Measurements from ENCODE around the gene ATXN3. TPM values are rescaled to one million over a fixed set of nuclear protein-coding genes. Genes with fewer than 3 reads are reported as not detected.

ATXN3 gene
- 24.9 and 31.6 TPM in 2 replicates for total RNA-seq (2022)
- percentile 73 among the genes with signal in this experiment for Bru-seq, nascent RNA
- percentile 83 among the genes with signal in this experiment for BruChase-seq, experiment 1, labeled RNA remaining after a 6-hour chase
- percentile 76 among the genes with signal in this experiment for BruChase-seq, experiment 2, labeled RNA remaining after a 2-hour chase
- long read RNA-seq, full-length matches to known transcripts = 57 of 71 reads
- long read RNA-seq, partial matches to known transcripts = 7 of 71 reads
- long read RNA-seq, other reads (novel, unspliced or antisense) = 7 of 71 reads

GRCh38 chr14:92106143-92106926, at the start of gene ATXN3:
ATXN3 (minus strand) TSS chr14:92106582; CDS start chr14:92106552, 30 bp downstream.
- CTCF ChIA-PET = interaction anchor here (0.6 to 3.9 kb wide), 14 partner anchors 8 to 749 kb away, joined by 3 to 55 read pairs (median 4); partner anchors contain the start of genes CPSF2 and NDUFB1
- H3K27ac Mint-ChIP-seq (ENCODE audit: low read depth, unreplicated experiment) = peak within 1 kb of the TSS; percentile 93
- peak; percentile 98 for DNase-seq (ENCODE audit: unreplicated experiment)
- no peaks in the 10 kb centered on the region for H3K9me3 Mint-ChIP-seq (ENCODE audit: unreplicated experiment)
- POLR2A ChIA-PET = interaction anchor here (0.6 to 6.7 kb wide), 17 partner anchors 9 to 1006 kb away, joined by 3 to 176 read pairs (median 3); partner anchors contain the start of genes CPSF2, LGMN, NDUFB1 and TRIP11
- peak; percentile 52 for TF ChIP-seq CTCF (IDR thresholded peaks at IDR 0.05; ENCODE audit: unreplicated experiment)
- no TSS peak for BruUV-seq (replicated peaks)
- no peaks in the 10 kb centered on the region for H3K27me3 Mint-ChIP-seq (ENCODE audit: insufficient read depth, unreplicated experiment)
- intact Hi-C loops (cut with micrococcal nuclease) = loop anchor here (2.0 kb wide), 1 partner anchor 66 kb away; the partner anchor contains the start of gene TRIP11
- peaks cover 7% of the 10 kb centered on the region for H3K36me3 Mint-ChIP-seq (ENCODE audit: insufficient read depth, unreplicated experiment)
- peak within 1 kb of the TSS; percentile 97 for H3K4me3 Mint-ChIP-seq (ENCODE audit: unreplicated experiment)
- H3K4me1 Mint-ChIP-seq (ENCODE audit: insufficient read depth, unreplicated experiment) = peaks cover 24% of the 10 kb centered on the region

- Mint-ChIP-seq H3K9me3 (ENCODE audit: unreplicated experiment) (no peaks in the 10 kb centered on the region), H3K36me3 (ENCODE audit: insufficient read depth, unreplicated experiment) (peaks cover 88% of the 10 kb centered on the region), H3K27me3 (ENCODE audit: insufficient read depth, unreplicated experiment) (no peaks in the 10 kb centered on the region), H3K4me1 (ENCODE audit: insufficient read depth, unreplicated experiment) (no peaks in the 10 kb centered on the region), H3K27ac (ENCODE audit: low read depth, unreplicated experiment) (no peak overlapping the region), H3K4me3 (ENCODE audit: unreplicated experiment) (no peak overlapping the region)
- BruUV-seq (replicated peaks) = no TSS peak
- CTCF ChIA-PET = interaction anchor here (0.6 kb wide), 1 partner anchor 304 kb away, joined by 4 read pairs; no protein-coding TSS in a partner anchor
- no peak for TF ChIP-seq CTCF (IDR thresholded peaks at IDR 0.05; ENCODE audit: unreplicated experiment)
- POLR2A ChIA-PET = interaction anchor here (0.6 to 0.7 kb wide), 2 partner anchors 38 to 108 kb away, joined by 3 read pairs; no protein-coding TSS in a partner anchor
- intact Hi-C loops (cut with micrococcal nuclease) = no loop called here
- DNase-seq (ENCODE audit: unreplicated experiment) = peak; percentile 7
These were observed 48.0 kb upstream of the ATXN3 start for GRCh38 chr14:92154283-92154942.

GRCh38 chr14:92153581-92153980, 47.2 kb upstream of the ATXN3 start:
- no peak for TF ChIP-seq CTCF (IDR thresholded peaks at IDR 0.05; ENCODE audit: unreplicated experiment)
- Mint-ChIP-seq H3K27me3 (ENCODE audit: insufficient read depth, unreplicated experiment) (no peaks in the 10 kb centered on the region), H3K9me3 (ENCODE audit: unreplicated experiment) (no peaks in the 10 kb centered on the region), H3K4me3 (ENCODE audit: unreplicated experiment) (no peak overlapping the region), H3K27ac (ENCODE audit: low read depth, unreplicated experiment) (no peak overlapping the region), H3K4me1 (ENCODE audit: insufficient read depth, unreplicated experiment) (no peaks in the 10 kb centered on the region), H3K36me3 (ENCODE audit: insufficient read depth, unreplicated experiment) (peaks cover 87% of the 10 kb centered on the region)
- DNase-seq (ENCODE audit: unreplicated experiment) = no peak
- CTCF ChIA-PET = interaction anchor here (0.6 kb wide), 2 partner anchors 538 to 693 kb away, joined by 4 to 5 read pairs; no protein-coding TSS in a partner anchor
- POLR2A ChIA-PET = interaction anchor here (0.6 to 0.7 kb wide), 3 partner anchors 37 to 345 kb away, joined by 3 read pairs; no protein-coding TSS in a partner anchor
- no TSS peak for BruUV-seq (replicated peaks)
- intact Hi-C loops (cut with micrococcal nuclease) = no loop called here

Measured in MCF 10A (cell line).